BLaER1 treated with 17β-estradiol and CSF1 and Interleukin-3, amounts not matched to agents 10 nM and 100 nM (cell line): Measurements from ENCODE around the gene GAB4.

Experiments
- H3K27ac ChIP-seq, 11 experiments: shearing (Covaris generic); formaldehyde crosslinking; 2 replicates each; pipeline ENCODE4 v1.8.1; 2022
- H3K27me3 ChIP-seq, 11 experiments: shearing (Covaris generic); formaldehyde crosslinking; 2 replicates each; pipeline ENCODE4 v1.8.1; 2022
- H3K36me3 ChIP-seq, 11 experiments: shearing (Covaris generic); formaldehyde crosslinking; 2 replicates each; pipeline ENCODE4 v1.8.1; 2022
- H3K4me1 ChIP-seq, 10 experiments: shearing (Covaris generic); formaldehyde crosslinking; 2 replicates each; pipeline ENCODE4 v1.8.1; 2022
- H3K4me2 ChIP-seq, 11 experiments: shearing (Covaris generic); formaldehyde crosslinking; 2 replicates each; pipeline ENCODE4 v1.8.1; 2022
- H3K4me3 ChIP-seq, 10 experiments: shearing (Covaris generic); formaldehyde crosslinking; 2 replicates each; pipeline ENCODE4 v1.8.1; 2022
- H3K9ac ChIP-seq, 11 experiments: shearing (Covaris generic); formaldehyde crosslinking; 2 replicates each; pipeline ENCODE4 v1.8.1; 2022
- H3K9me3 ChIP-seq, 11 experiments: shearing (Covaris generic); formaldehyde crosslinking; replicated peaks in 1 of 11; 2 replicates each; pipeline ENCODE4 v1.8.1; 2022
- H4K20me1 ChIP-seq, 11 experiments: shearing (Covaris generic); formaldehyde crosslinking; 2 replicates each; pipeline ENCODE4 v1.8.1; 2022
- Cebpa-rat ChIP-seq, 11 experiments: shearing (Covaris generic); IDR thresholded peaks; 2 replicates each; pipeline ENCODE4 v1.8.1; 2022

The GAB4 gene

DNA sequence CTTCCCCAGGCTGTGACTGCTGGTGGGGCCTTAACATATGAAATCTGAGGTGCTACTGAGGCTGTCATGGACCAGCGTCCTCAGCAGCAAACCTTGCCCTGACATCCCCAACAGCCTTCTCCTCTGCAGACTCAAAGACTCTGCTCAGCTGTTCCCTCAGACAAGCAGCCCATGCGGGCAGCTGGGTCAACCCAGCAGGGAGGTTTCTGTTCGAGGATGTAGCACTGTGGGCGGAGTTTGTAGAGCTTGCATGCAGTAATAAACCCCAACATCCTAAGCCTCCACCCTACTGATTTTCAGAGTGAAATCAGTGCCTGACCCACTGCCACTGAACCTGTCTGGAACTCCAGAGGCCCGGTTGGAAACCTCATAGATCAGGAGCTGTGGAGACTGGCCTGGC, 94.0 kb downstream of the GAB4 start:
- TF ChIP-seq Cebpa-rat (IDR thresholded peaks at IDR 0.05), result no peak
- Histone ChIP-seq H3K9ac (no peak overlapping the region), H3K4me3 (no peak overlapping the region), H3K4me2 (peak overlapping the region in 3 of 11 experiments; percentile 5 to 25 (median 6); a peak in 4 of 22 replicates), H3K9me3 (no peaks in the 10 kb centered on the region), H3K36me3 (no peaks in the 10 kb centered on the region), H4K20me1 (no peaks in the 10 kb centered on the region; a peak in 1 of 22 replicates), H3K27ac (no peak overlapping the region), H3K27me3 (no peaks in the 10 kb centered on the region), H3K4me1 (peaks cover 0 to 19% (median 13%) of the 10 kb centered on the region in 10 experiments; a peak in 9 of 20 replicates)

DNA sequence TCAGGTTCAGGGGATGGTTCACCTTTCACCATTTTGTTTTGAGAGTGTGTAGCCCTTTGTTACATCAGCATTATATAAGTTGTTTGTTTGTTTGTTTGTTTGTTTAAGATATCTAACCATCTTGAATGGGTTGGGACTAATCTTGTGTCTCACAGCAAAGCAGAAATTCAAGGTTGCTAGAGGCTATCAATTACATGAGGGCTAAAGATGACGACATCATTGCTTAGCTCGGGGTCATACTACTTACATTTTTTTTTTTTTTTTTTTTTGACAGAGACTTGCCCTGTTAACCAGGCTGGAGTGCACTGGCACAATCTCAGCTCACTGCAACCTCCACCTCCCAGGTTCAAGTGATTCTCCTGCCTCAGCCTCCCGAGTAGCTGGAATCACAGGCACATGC, 95.7 kb downstream of the GAB4 start:
- TF ChIP-seq Cebpa-rat (IDR thresholded peaks at IDR 0.05), result no peak
- Histone ChIP-seq H3K27me3 (no peaks in the 10 kb centered on the region), H3K9ac (no peak overlapping the region), H3K4me1 (peaks cover 0 to 19% (median 13%) of the 10 kb centered on the region in 10 experiments; a peak in 10 of 20 replicates), H3K36me3 (no peaks in the 10 kb centered on the region), H3K27ac (no peak overlapping the region), H3K9me3 (no peaks in the 10 kb centered on the region), H3K4me2 (no peak overlapping the region), H4K20me1 (no peaks in the 10 kb centered on the region; a peak in 1 of 22 replicates), H3K4me3 (no peak overlapping the region)
